Cardiac fibroblast (primary cell): ENCODE results near the gene DLGAP4.
"Not testable (repeated sequence)": the region's sequence is repeated elsewhere in the genome, so short reads cannot be mapped to it uniquely, and the experiment has no call there.

Source experiments
- DNase-seq, 2 donors: peaks; one replicate each; pipeline versions ENCODE4 v3.0.0 to v3.0.0-alpha.2; 2010; ENCODE audit warnings: low read depth in 2 of 2
- H3K4me3 ChIP-seq, 2 donors: replicated peaks in 1 of 2; 1 replicate in 1 of 2; 2 replicates in 1 of 2; pipeline ENCODE4 v1.5.1; 2011; ENCODE audit warnings: low read depth in 2 of 2, low read length in 2 of 2, mild to moderate bottlenecking in 2 of 2, moderate library complexity in 1 of 2
- CTCF ChIP-seq: IDR thresholded peaks from one replicate; pipeline ENCODE4 v1.5.1; 2011; ENCODE audit warnings: low read depth, mild to moderate bottlenecking, low read length, inconsistent platforms

The DLGAP4 gene

GRCh38 chr20:36370991-36371790 lies 65.1 kb downstream of the DLGAP4 start:
- DNase-seq, result no peak
- no peak overlapping the region for H3K4me3 ChIP-seq
- TF ChIP-seq CTCF, result no peak

GRCh38 chr20:36372666-36373065 lies 66.5 kb downstream of the DLGAP4 start:
- no peak overlapping the region for H3K4me3 ChIP-seq
- TF ChIP-seq CTCF, result no peak
- DNase-seq, result no peak

- no peak overlapping the region for H3K4me3 ChIP-seq
- TF ChIP-seq CTCF, result no peak
Measured at GRCh38 chr20:36373089-36373488, 67.0 kb downstream of the DLGAP4 start.

GRCh38 chr20:36374995-36375394 lies 68.9 kb downstream of the DLGAP4 start:
- no peak for TF ChIP-seq CTCF
- DNase-seq, result no peak
- H3K4me3 ChIP-seq, result no peak overlapping the region

More at GRCh38 chr20:36373089-36373488, 67.0 kb downstream of the DLGAP4 start:
- no peak for DNase-seq

GRCh38 chr20:36377348-36378326 lies 71.5 kb downstream of the DLGAP4 start:
- no peak for DNase-seq
- no peak for TF ChIP-seq CTCF
- no peak overlapping the region for H3K4me3 ChIP-seq

GRCh38 chr20:36378686-36379085 lies 72.5 kb downstream of the DLGAP4 start:
- no peak overlapping the region for H3K4me3 ChIP-seq
- DNase-seq, result no peak

GRCh38 chr20:36379914-36380313 lies 73.8 kb downstream of the DLGAP4 start:
- not testable (repeated sequence) for DNase-seq, H3K4me3 ChIP-seq

More at GRCh38 chr20:36378686-36379085, 72.5 kb downstream of the DLGAP4 start:
- no peak for TF ChIP-seq CTCF
